GM19240 (cell line): ENCODE measurements around the gene PUM1.
A peak's percentile ranks its signal among the peaks of the same experiment; 100 is the strongest.

Source experiments
- DNase-seq: peaks from one replicate; pipeline ENCODE4 v3.0.0; 2011; ENCODE audit warnings: low spot score; ENCODE audit not compliant: insufficient read length

The PUM1 gene

DNA sequence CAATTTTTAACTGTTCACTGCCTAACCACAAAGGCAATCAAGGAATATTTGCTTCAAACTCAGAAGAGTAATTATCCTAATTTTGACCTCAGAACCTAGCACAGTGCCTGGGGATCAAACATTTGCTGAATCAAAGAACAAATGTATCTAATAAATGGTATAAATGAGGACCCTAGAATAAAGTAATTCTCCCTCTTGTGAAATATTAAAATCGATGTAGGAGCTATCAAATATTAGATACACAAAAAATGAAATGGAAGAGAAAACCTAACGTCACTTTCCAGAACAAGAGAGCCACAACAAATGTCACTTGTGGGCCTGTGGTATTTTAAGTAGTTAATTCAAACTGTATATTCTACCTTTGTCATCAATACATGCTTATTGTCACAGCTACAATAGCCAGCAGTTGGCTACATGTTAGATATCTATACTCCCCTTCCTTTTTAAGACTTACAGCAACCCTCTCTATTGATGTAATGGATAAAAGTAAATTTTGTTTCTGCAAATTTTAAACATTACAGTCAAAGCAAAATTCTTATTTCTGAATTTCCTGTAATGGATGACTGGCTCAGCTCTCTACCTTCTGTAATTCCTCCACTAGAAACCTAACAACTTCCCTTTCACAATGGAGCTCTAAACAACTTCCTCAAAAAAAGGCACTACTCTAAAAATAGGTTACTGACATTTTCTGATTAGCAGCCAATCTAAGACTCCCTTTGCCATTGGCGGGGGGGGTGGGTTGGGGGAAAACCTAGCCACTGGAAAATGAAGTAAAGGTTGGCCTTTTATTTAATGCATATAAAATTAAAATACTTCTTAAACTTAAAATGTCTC, 37.6 kb downstream of the PUM1 start:
- DNase-seq = peak; percentile 20

GRCh38 chr1:31022259-31022658, 43.3 kb downstream of the PUM1 start:
- DNase-seq = no peak

DNA sequence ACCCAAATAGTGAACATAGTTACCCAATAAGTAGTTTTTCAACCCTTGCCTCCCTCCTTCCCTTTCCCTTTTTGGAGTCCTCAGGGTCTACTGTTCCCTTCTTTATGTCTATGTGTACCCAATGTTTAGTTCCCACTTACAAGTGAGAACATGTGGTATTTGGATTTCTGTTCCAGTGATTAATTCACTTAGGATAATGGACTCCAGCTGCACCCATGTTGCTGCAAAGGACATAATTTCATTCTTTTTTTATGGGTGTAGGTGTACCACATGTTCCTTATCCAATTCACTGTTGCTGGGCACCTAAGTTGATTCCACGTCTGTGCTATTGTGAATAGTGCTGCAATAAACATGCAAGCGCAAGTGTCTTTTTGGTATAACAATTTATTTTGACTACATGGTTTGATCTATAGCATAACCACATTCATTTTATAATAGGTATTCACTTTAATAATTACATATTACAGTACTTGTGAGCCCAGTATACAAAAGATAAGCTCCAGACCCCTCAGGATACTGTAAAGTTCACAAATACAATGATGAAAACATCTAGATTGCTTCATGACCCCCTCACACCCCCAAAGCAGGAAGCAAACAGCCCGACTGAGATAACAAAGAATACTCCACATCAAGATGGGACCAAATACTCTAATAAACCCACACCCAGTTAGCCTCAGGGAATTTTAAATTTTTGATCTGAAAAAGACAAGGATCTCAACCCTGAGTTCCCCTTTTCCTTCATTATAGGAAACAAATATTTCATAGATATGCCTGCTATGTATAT, 45.3 kb downstream of the PUM1 start:
- DNase-seq = no peak

- no peak for DNase-seq
Measured at GRCh38 chr1:31019401-31019800, 46.1 kb downstream of the PUM1 start.

DNA sequence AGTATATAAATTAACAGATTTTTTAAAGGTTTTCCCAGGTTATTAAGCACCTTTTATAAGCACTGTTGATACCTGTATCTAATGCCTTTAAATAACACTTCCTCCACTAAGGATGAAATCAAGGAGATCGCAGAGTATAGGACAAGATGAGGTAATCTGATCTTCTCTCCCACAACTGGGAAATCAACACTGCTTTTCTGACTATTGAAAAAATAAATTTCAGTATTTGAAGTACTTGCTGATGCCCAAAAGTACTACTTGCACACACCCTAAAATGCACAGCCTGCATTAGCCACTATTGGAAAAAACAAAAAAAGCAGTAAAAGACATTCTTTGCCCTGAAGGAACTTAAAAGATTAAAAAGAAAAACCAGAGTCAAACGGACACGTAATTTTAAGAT, 48.6 kb downstream of the PUM1 start:
- DNase-seq = no peak

DNA sequence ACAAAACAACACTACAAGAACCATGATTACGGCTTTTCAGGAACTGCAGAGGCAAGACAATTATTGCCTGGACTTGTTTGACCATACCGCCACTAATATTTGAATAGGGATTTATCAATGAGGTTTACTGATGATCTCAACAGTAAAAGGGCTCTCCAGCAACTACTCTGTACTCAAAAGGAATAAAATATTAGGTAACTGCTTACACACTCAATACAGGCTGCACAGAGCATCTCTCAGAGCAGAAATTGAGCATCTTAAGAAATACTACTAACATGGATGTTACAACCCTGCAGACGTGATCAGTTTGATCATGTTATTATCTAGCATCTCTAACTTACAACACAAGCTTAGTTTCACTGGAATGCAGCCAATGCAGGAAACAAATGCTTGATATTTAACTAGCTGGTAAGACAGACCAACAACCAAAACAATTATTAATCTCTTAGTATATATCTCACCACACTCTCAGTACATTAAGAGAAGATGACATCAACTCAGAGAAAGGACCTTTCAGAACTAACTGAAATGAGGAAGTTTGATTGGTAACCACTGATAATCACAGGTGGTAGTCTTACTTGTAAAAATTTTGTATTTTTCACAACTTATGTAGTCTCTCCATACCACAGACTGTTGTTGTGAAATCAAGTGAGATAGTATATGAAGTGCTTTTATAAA, 52.2 kb downstream of the PUM1 start:
- DNase-seq = no peak

- no peak for DNase-seq
Measured at GRCh38 chr1:31012210-31012924, 53.1 kb downstream of the PUM1 start.

- no peak for DNase-seq
Measured at GRCh38 chr1:31011719-31012118, 53.8 kb downstream of the PUM1 start.

GRCh38 chr1:31010086-31010989, 55.2 kb downstream of the PUM1 start:
- DNase-seq = peak; percentile 7

- DNase-seq = no peak
Measured at GRCh38 chr1:31007462-31007991, 58.0 kb downstream of the PUM1 start.

GRCh38 chr1:31006747-31007146, 58.8 kb downstream of the PUM1 start:
- no peak for DNase-seq

DNA sequence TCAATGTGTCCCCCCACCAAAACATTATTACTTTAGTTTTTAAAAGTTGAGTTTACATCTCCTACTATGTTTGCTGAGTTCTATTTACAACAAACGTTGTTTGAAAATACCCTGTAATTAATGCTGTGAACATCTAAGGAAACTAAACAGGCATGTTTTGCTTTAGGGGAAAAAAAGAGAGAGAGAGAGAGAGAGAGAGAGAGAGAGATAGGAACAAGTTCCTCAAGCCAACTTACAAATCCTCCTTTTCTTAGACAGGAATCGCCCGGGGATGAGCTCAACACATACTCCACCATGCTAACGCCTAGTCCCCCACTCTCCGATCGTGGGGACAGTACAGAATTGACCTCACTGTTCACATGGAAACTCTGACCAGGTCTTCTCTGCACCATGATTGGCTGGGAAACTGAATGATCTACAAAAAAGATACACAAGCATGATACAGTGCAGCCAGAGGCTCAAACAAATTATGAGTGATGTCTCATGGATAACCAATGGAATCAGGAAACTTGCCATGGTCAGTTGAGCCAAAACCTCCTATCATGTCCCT, 59.8 kb downstream of the PUM1 start:
- no peak for DNase-seq

GRCh38 chr1:31005198-31005597, 60.3 kb downstream of the PUM1 start:
- no peak for DNase-seq

DNA sequence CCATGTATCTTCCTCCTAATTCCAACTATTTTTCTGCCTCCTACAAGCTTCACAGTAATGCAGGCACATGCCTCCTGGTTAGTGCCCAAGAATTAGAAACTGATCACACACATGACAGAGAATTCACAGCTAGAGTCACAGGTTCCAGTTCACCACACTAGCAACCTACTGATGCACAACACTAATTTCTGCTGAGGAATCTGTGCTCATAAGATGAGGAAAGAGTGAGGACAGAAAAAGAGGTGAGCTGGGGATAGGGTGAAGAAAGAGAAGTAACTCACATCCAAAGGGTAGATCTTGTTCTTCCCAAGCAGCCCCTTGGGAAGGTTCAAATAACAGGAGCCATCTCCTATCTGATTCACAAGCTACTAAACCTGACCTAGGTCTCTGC, 61.3 kb downstream of the PUM1 start:
- no peak for DNase-seq

DNA sequence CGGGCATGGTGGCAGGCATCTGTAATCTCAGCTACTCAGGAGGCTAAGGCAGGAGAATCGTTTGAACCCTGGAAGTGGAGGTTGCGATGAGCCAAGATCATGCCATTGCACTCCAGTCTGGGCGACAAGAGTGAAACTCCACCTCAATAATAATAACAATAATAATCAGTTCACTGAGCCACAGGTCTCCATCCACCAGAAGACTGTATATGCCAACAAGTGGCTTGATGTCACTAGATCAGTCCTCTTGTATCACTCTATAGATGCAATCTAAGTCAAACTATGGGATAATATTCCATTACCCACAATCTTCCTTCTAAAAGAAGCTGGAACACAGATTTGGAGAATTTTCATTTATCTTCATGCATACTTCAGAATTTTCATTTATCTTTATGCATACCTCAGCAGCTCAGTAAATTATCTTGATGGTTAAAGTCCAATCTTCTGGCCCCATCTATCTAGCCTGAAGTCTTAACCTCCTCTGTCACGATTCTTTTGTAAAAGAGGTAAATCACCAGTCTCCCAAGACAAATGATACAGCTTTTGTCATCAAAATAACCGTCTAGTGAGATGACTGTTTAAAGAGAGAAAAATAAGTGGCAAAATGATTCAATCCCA, 61.8 kb downstream of the PUM1 start:
- DNase-seq = no peak

- DNase-seq = no peak
Measured at GRCh38 chr1:31000301-31000700, 65.2 kb downstream of the PUM1 start.

DNA sequence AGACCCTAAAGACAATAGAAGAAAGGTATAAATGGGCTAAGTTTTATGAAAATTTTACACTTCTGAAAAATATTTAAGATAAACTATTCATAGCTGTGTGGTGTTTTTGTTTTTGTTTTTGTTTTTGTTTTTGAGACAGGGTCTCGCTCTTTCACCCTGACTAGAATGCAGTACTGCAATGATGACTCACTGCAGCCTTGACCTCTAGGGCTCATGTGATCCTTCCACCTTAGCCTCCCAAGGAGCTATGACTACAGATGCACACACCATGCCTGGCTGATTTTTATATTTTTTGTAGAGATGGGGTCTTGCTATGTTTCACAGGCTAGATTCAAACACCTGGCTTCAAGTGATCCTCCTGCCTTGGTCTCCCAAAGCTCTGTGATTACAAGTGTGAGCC, 66.6 kb downstream of the PUM1 start:
- no peak for DNase-seq

- no peak for DNase-seq
Measured at GRCh38 chr1:30998171-30998570, 67.3 kb downstream of the PUM1 start.

DNA sequence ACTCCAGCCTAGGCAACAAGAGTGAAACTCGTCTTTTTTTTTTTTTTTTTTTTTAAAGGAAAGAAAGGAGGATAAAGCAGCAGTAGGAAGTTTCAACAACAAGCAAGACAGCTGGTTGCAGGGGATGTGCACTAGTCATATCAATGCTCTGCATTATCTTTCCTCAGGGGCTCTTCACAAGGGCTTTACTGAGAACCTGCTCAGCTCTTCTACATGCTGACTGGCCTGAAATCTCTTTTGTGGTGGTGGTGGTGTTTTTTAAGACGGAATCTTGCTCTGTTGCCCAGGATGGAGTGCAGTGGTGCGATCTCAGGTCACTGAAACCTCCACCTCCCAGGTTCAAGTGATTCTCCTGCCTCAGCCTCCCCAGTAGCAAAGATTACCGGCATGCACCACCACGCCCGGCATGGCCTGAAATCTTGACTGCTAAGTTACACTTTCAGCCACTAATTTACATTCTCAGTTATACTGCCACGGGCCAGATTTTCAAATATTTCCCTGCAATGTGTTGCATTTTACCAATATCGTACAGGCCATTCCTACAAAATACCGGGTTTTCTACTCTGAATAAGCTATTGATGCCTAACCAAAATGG, 68.0 kb downstream of the PUM1 start:
- no peak for DNase-seq
